H9 (cell line): ENCODE data around the gene PPP1R13B. TPM values are rescaled to one million over a fixed set of nuclear protein-coding genes. Genes with fewer than 3 reads are reported as not detected.

ENCODE experiments used
- DNase-seq: peaks from one replicate; pipeline ENCODE4 v3.0.0-alpha.2; 2017
- H2AFZ ChIP-seq: one replicate; pipeline ENCODE4 v1.6.1; 2013; ENCODE audit warnings: mild to moderate bottlenecking, low read length, control low read depth, moderate library complexity
- H2AK5ac ChIP-seq: 2 replicates; pipeline ENCODE4 v1.6.1; 2013; ENCODE audit warnings: low read length, control low read depth, mixed read lengths; ENCODE audit not compliant: insufficient read length
- H2BK120ac ChIP-seq: one replicate; pipeline ENCODE4 v1.6.1; 2013; ENCODE audit warnings: low read depth, mild to moderate bottlenecking, low read length, control low read depth, inconsistent platforms; ENCODE audit not compliant: poor library complexity, severe bottlenecking
- H2BK12ac ChIP-seq: 2 replicates; pipeline ENCODE4 v1.6.1; 2013; ENCODE audit warnings: low read length, control low read depth, mixed read lengths, low read depth; ENCODE audit not compliant: insufficient read length
- H2BK15ac ChIP-seq: 2 replicates; pipeline ENCODE4 v1.6.1; 2013; ENCODE audit warnings: low read depth, low read length, control low read depth
- H2BK20ac ChIP-seq: one replicate; pipeline ENCODE4 v1.6.1; 2013; ENCODE audit warnings: low read depth, mild to moderate bottlenecking, low read length, control low read depth, inconsistent platforms; ENCODE audit not compliant: poor library complexity, severe bottlenecking
- H2BK5ac ChIP-seq: 2 replicates; pipeline ENCODE4 v1.6.1; 2013; ENCODE audit warnings: low read length, control low read depth, mixed read lengths; ENCODE audit not compliant: insufficient read length
- H3K14ac ChIP-seq: 2 replicates; pipeline ENCODE4 v1.6.1; 2013; ENCODE audit warnings: low read length, control low read depth; ENCODE audit not compliant: insufficient read depth
- H3K18ac ChIP-seq: 2 replicates; pipeline ENCODE4 v1.6.1; 2013; ENCODE audit warnings: low read depth, mild to moderate bottlenecking, mixed read lengths, low read length, control low read depth; ENCODE audit not compliant: insufficient read length
- H3K23ac ChIP-seq: 2 replicates; pipeline ENCODE4 v1.6.1; 2013; ENCODE audit warnings: low read length, control low read depth, mixed read lengths, low read depth; ENCODE audit not compliant: insufficient read length
- H3K23me2 ChIP-seq: 2 replicates; pipeline ENCODE4 v1.6.1; 2013; ENCODE audit warnings: low read depth, mild to moderate bottlenecking, mixed read lengths, low read length, control low read depth; ENCODE audit not compliant: insufficient read length, poor library complexity, severe bottlenecking
- H3K27ac ChIP-seq: 2 replicates; pipeline ENCODE4 v1.5.1; 2013; ENCODE audit warnings: low read length, control low read depth, mixed read lengths, low read depth; ENCODE audit not compliant: insufficient read length
- H3K27me3 ChIP-seq: 2 replicates; pipeline ENCODE4 v1.6.1; 2013; ENCODE audit warnings: low read length, control low read depth, inconsistent platforms; ENCODE audit not compliant: insufficient read depth
- H3K4ac ChIP-seq: 2 replicates; pipeline ENCODE4 v1.6.1; 2013; ENCODE audit warnings: low read depth, mild to moderate bottlenecking, control low read depth, inconsistent platforms, low read length, moderate library complexity
- H3K4me1 ChIP-seq: 2 replicates; pipeline ENCODE4 v1.6.1; 2013; ENCODE audit warnings: low read length, control low read depth, inconsistent platforms; ENCODE audit not compliant: insufficient read depth
- H3K4me2 ChIP-seq: 2 replicates; pipeline ENCODE4 v1.6.1; 2013; ENCODE audit warnings: low read length, control low read depth, mixed read lengths; ENCODE audit not compliant: insufficient read length, insufficient read depth
- H3K56ac ChIP-seq: 2 replicates; pipeline ENCODE4 v1.6.1; 2013; ENCODE audit warnings: low read depth, mild to moderate bottlenecking, mixed read lengths, low read length, control low read depth; ENCODE audit not compliant: insufficient read length
- H3K79me1 ChIP-seq: 2 replicates; pipeline ENCODE4 v1.6.1; 2013; ENCODE audit warnings: low read depth, mild to moderate bottlenecking, moderate library complexity, low read length, control low read depth, inconsistent platforms; ENCODE audit not compliant: insufficient read depth, poor library complexity, severe bottlenecking
- H3K79me2 ChIP-seq: 2 replicates; pipeline ENCODE4 v1.6.1; 2013; ENCODE audit warnings: low read length, control low read depth, inconsistent platforms; ENCODE audit not compliant: insufficient read depth
- H3K9ac ChIP-seq: 2 replicates; pipeline ENCODE4 v1.6.1; 2013; ENCODE audit warnings: low read length, control low read depth, mixed read lengths; ENCODE audit not compliant: insufficient read length; ENCODE audit errors: extremely low read depth
- H3K9me3 ChIP-seq: one replicate; pipeline ENCODE4 v1.6.1; 2013; ENCODE audit warnings: low read depth, low read length, inconsistent platforms; ENCODE audit not compliant: control insufficient read depth
- H3T11ph ChIP-seq: one replicate; pipeline ENCODE4 v1.6.1; 2013; ENCODE audit warnings: mild to moderate bottlenecking, low read length, control low read depth, inconsistent platforms
- H4K20me1 ChIP-seq: one replicate; pipeline ENCODE4 v1.6.1; 2013; ENCODE audit not compliant: control insufficient read depth, insufficient read length, insufficient read depth
- H4K5ac ChIP-seq: 2 replicates; pipeline ENCODE4 v1.6.1; 2013; ENCODE audit warnings: low read depth, mild to moderate bottlenecking, mixed read lengths, low read length, control low read depth; ENCODE audit not compliant: insufficient read length
- H4K8ac ChIP-seq: replicated peaks from 2 replicates; pipeline ENCODE4 v1.6.1; 2013; ENCODE audit warnings: low read length, control low read depth, mixed read lengths, low read depth; ENCODE audit not compliant: insufficient read length
- H4K91ac ChIP-seq: 2 replicates; pipeline ENCODE4 v1.6.1; 2013; ENCODE audit warnings: low read depth, mild to moderate bottlenecking, moderate library complexity, mixed read lengths, low read length, control low read depth; ENCODE audit not compliant: insufficient read length
- H3K27ac Mint-ChIP-seq, 3 experiments: 2 replicates in 2 of 3; 3 replicates in 1 of 3; pipeline ENCODE4 v1.8.0; 2020 to 2021; ENCODE audit warnings: mixed read lengths in 3 of 3, mild to moderate bottlenecking in 1 of 3, moderate library complexity in 1 of 3
- H3K27me3 Mint-ChIP-seq: 2 replicates; pipeline ENCODE4 v1.8.0; 2021; ENCODE audit warnings: low read depth, mild to moderate bottlenecking, moderate library complexity, mixed read lengths
- H3K36me3 Mint-ChIP-seq, 3 experiments: 2 replicates in 2 of 3; 3 replicates in 1 of 3; pipeline ENCODE4 v1.8.0; 2020 to 2021; ENCODE audit warnings: low read depth in 3 of 3, mixed read lengths in 3 of 3; ENCODE audit not compliant: insufficient read depth in 1 of 3
- H3K4me1 Mint-ChIP-seq, 2 experiments: 2 replicates each; pipeline ENCODE4 v1.8.0; 2020; ENCODE audit warnings: mixed read lengths in 2 of 2
- H3K4me3 Mint-ChIP-seq, 2 experiments: 2 replicates in 1 of 2; 3 replicates in 1 of 2; pipeline ENCODE4 v1.8.0; 2020 to 2021; ENCODE audit warnings: mild to moderate bottlenecking in 2 of 2, mixed read lengths in 2 of 2, moderate library complexity in 1 of 2
- H3K9me3 Mint-ChIP-seq, 2 experiments: 2 replicates in 1 of 2; 3 replicates in 1 of 2; pipeline ENCODE4 v1.8.0; 2020; ENCODE audit warnings: mild to moderate bottlenecking in 2 of 2, mixed read lengths in 2 of 2, moderate library complexity in 1 of 2
- WGBS: extraction: QIAGEN DNeasy Blood & Tissue Kit; methylation state at CpG from one replicate; pipeline ENCODE4 v1.1.7; 2013; ENCODE audit warnings: missing lambda C conversion rate, low lambda C conversion rate, mixed read lengths; ENCODE audit not compliant: insufficient read length; ENCODE audit errors: extremely low coverage; 5-methylcytosine and 5-hydroxymethylcytosine counted together
- total RNA-seq: library from RNA; stranded (reverse); gene quantifications from 2 replicates; pipeline ENCODE4 v1.2.1, GENCODE V29; 2021
- TF ChIP-seq, protein P1 (sequence below): fragments of 200-600 bp; sonication (generic); conservative IDR thresholded peaks from 3 replicates; pipeline ENCODE4 v1.8.0; 2021; ENCODE audit warnings: antibody characterized with exemption, mild to moderate bottlenecking

The PPP1R13B gene
- total RNA-seq, 1 experiment from 2014 or later = 6.0 TPM

DNA sequence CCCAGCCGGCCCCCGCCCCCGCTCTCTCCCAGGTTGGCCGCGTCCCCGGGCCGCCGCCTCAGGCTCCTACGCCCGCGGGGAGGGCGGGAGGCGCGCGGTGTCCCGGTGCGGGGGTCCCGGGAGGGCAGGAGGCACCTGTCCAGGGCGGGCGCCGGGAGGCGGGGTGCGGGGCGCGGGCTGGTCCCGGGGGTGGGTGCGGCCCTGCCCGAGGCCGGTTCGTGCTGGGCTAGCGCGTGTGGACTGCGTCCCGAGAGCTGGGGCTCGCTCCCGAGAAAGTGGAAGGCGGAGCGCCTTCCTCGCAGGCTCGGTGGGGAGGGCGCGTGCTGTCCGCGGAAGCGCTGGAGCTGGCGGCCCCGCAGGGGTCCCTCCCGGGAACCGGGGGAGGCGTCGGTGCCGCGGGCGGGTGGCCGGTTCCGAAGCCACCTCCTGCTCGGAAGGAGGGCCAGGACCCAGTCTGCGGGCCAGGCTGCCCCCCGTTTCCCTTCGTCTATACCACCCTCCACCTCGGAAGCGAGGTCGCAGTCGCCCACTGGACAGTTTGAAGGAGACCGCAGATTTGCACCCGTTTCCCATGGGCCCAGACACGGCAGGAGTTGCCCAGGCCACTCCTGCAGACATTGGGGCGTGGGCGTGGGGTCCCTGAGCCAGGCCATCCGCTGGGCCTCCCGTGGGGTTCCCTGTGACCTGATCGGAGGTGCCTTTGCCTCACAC lies 131.1 kb downstream of the PPP1R13B start:
- H4K20me1 ChIP-seq = no peaks in the 10 kb centered on the region
- H2BK15ac ChIP-seq = no peak overlapping the region
- no peak overlapping the region for H4K8ac ChIP-seq
- Mint-ChIP-seq H3K27ac (no peak overlapping the region; a peak in 1 of 7 replicates), H3K9me3 (no peaks in the 10 kb centered on the region), H3K36me3 (peaks cover 6 to 15% (median 9%) of the 10 kb centered on the region in 3 experiments; a peak in 5 of 7 replicates), H3K4me1 (peaks cover 29 to 31% of the 10 kb centered on the region in 2 experiments), H3K27me3 (no peaks in the 10 kb centered on the region; the same call in 1 of the 2 replicates), H3K4me3 (peak overlapping the region; percentile 75 to 85)
- no peak overlapping the region for H3K56ac ChIP-seq
- H3K23me2 ChIP-seq = no peaks in the 10 kb centered on the region
- no peak overlapping the region for H2BK12ac ChIP-seq
- no peak overlapping the region for H2AFZ ChIP-seq
- H2AK5ac ChIP-seq = no peak overlapping the region
- peak overlapping the region; percentile 42 for H3K4me2 ChIP-seq
- H3K14ac ChIP-seq = no peak overlapping the region
- no peak overlapping the region for H3K23ac ChIP-seq
- H3T11ph ChIP-seq = no peak overlapping the region
- H3K27ac ChIP-seq = no peak overlapping the region
- H3K27me3 ChIP-seq = no peaks in the 10 kb centered on the region
- H3K9me3 ChIP-seq = no peaks in the 10 kb centered on the region
- H3K79me1 ChIP-seq = peaks cover 2% of the 10 kb centered on the region
- peak overlapping the region; percentile 16 for H3K9ac ChIP-seq
- no peak overlapping the region for H3K18ac ChIP-seq
- H2BK120ac ChIP-seq = no peak overlapping the region
- no CpG with 5 or more reads among the region's 72 CpGs for WGBS
- no peak overlapping the region for H2BK20ac ChIP-seq
- H2BK5ac ChIP-seq = no peak overlapping the region
- H3K4ac ChIP-seq = no peak overlapping the region
- no peaks in the 10 kb centered on the region; the same call in 1 of the 2 replicates for H3K79me2 ChIP-seq
- H3K4me1 ChIP-seq = no peaks in the 10 kb centered on the region; the same call in 1 of the 2 replicates
- TF ChIP-seq, protein P1, sequence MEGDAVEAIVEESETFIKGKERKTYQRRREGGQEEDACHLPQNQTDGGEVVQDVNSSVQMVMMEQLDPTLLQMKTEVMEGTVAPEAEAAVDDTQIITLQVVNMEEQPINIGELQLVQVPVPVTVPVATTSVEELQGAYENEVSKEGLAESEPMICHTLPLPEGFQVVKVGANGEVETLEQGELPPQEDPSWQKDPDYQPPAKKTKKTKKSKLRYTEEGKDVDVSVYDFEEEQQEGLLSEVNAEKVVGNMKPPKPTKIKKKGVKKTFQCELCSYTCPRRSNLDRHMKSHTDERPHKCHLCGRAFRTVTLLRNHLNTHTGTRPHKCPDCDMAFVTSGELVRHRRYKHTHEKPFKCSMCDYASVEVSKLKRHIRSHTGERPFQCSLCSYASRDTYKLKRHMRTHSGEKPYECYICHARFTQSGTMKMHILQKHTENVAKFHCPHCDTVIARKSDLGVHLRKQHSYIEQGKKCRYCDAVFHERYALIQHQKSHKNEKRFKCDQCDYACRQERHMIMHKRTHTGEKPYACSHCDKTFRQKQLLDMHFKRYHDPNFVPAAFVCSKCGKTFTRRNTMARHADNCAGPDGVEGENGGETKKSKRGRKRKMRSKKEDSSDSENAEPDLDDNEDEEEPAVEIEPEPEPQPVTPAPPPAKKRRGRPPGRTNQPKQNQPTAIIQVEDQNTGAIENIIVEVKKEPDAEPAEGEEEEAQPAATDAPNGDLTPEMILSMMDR = no peak
- H4K91ac ChIP-seq = no peak overlapping the region
- H4K5ac ChIP-seq = no peak overlapping the region
- no peak for DNase-seq
